Stimulated activated CD4-positive, alpha-beta T cell treated with anti-CD3 and anti-CD28 coated beads, Interleukin-12 subunit alpha, Interleukin-12 subunit beta, amount 100 ng/mL, for 48 hours (primary cell): ENCODE data around the gene ANKS3.

Experiments
- DNase-seq, 3 donors: peaks; one replicate each; pipeline ENCODE4 v3.0.0-alpha.2; 2020; ENCODE audit warnings: low read depth in 2 of 3, low spot score in 1 of 3

Gene ANKS3

DNA sequence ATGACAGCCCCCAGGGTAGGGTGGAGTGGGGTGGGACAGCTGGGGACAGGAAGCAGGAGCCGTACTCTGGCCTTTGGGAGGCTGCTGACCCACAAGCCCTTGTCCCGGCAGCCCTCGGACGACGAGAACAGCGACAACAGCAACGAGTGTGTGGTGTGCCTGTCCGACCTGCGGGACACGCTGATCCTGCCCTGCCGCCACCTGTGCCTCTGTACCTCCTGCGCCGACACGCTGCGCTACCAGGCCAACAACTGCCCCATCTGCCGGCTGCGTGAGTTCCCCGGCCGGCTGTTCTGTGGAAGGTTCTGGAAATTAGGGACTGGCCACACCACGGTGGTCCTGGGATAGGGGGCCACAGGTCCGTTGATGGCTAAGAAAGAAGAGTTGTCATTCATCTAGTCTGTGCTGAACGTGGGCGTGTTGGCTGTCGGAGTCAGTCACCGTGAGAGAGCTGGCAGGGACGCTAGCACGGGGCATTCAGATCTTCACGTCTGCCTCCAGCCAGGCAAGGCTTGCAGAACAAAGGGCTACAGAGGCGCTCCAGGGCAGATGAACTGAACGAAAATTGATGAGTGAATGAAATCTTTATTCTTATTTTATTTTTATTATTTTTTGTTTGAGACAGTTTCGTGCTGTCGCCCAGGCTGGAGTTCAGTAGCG lies 60.6 kb downstream of the ANKS3 start:
- no peak for DNase-seq

DNA sequence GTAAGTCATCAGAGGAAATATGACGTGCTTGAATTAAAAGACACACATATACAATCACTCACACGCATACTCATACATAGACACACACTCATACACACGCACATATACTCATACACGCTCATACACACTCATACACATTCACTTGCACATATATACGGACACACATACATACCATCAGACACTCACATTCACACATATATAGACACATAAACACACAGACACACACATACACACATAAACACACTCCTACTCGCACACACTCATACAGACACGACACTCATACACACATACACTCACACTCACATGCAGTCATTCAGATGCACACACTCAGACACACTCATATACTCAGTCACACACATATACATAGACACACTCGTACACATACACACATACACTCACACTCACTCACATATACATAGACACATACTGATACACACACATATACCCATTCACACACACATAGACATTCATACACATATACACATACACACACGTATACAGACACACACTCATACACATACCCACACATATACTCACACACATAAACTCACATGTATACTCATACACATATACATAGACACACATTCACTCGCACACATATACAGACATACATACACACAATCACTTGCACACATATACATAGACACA lies 65.6 kb downstream of the ANKS3 start:
- no peak for DNase-seq

DNA sequence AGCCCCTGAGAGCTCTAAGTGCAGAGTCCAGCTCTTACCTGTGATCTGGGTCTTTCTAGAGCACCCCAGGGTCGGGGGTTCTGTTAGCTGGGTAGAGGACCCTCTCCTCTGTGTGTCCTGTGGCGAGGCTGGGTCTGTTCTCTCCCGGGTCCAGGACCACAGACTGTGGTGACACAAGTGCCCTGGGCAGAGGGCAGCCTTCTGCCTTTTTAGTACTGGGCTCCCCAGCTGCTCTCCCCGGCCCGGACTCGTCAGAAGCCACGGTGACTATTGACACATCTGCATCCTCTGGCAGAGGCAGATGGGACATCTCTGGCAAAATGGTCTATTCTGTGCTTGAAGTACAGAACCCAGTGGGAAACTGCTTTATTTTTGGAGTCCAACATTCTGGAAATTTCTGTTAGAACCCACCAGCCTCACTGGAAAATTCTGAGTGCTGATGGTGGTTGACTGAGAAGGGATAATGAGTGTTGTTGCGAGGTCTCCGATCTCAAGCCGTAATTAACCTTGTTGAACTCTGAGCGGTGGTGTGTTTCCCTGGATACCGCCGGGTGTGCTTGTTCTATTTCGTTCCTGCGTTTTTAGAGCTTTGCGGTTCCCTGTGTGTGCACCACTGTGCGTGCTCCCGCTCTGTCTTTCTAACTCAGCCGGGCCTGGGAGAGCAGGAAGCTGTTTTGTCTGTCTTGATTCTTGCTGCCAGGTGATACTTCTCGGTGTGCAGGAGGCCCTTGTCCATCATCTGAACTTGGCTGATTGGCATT lies 66.7 kb downstream of the ANKS3 start:
- DNase-seq: no peak

DNA sequence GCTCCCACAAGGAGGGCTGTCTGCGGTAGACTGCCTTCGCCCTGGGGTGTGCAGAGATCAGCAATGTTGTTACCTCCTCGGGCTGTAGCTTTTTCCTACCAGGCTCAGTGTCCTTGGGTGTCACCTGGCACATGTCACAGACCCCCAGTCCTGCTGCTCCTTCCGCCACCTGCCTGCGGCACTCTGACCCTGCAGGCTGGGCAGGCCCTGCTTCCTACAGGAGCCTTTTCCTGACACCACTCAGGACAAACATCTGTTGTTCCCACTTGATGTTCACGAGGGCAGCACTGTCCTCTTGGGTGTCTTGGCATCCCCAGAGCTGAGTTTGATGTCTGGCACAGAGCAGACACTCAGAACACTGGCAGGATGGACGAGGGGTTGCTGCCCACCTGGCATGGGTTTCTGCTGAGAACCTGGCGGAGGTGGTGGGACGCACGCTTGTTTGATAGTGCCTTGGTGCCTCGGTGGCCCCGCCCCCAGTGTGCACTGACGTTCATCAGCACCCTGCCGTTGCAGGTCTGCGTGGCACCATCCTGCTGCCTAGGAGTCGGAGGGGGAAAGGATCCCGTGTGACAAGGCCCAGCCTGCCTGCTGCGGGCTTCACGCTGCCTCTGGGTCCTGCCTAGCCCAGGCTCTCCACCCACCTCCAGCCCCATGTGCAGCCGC lies 67.4 kb downstream of the ANKS3 start:
- DNase-seq: no peak

DNA sequence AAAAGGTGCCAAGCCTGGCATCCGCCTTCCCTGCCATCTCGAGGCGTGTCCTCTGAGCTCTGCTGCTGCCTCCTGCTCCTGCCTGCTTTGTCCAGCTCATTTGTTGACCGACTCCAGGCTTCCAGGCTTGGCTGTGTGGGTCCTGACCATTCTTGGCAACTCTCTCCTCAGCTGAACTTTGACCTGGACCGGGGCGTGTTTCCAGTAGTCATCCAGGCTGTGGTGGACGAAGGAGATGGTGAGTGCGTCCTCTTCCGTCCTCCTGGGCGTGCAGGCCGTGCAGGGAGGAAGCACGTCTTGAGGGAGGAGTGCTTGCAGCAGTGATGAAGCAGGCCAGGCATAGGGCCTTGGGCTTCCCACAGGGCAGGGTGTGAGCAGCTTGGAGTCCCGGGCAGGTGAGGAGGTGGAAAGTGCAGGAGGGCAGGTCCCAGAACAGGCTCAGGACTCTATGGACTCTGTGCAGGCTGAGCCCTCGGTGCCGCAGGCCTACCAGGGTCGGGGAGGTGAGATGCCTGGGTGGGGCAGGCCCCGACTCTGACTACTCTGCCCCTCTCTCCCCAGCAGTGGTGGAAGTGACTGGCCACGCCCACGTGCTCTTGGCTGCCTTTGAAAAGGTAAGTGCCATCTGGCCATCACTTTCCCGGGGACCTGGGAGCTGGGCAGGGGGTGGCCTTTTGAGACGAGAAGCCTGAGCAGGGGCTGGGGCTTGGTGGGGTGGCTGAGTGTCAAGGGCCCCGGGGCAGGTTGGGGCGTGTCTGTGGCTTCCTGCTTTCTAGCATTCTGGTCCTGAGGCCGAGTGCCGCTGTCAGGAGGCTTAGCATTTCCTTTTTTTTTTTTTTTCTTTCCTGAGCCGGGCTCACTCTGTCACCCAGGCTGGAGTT lies 69.3 kb downstream of the ANKS3 start:
- peak in 1 of 3 donors; percentile 36 for DNase-seq

DNA sequence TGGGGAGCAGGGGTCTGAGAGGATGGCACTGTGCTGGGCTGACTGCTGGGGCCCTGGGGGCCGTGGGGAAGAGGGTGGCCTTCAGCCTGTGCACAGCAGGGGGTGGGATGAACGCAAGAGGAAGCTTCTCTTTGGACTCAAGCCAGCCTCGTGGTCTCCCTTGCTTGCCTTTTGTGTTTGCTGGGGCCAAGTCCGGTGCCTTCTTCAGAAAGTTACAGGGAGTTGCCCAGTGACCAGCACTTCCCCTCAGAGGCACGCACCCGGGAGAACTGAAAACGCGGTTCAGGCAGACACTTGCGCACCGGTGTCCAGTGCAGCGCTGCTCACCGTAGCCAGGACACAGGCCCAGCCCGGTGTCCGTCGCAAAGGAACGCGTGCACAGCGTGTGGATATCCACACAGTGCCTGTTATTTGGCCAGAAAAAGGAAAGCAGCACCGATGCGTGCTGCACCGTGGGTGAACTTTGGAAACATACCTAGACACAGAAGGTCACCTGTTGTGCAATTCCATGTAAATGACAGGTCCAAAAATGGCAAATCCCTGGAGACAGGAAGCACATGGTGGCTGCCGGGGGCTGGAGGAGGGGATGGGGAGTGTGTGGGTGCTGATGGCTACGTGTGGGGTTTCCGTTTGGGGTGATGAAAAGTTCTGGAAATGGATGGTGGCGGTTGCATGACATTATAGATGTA lies 70.2 kb downstream of the ANKS3 start:
- no peak for DNase-seq

DNA sequence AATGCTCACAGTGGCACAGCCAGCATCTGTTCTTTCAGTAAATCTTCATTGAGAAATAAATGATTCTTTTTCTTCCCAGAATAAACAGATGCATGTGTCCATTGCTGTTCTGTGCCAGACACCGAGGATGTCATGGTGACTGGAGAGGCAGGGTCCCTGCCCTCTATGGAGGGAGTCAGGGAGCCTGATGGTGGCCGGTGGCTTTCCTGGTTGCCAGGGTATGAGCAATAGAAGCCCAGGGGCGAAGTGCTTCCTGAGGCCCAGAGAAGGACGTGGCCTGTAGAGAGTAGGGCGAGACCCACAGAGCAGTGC lies 70.7 kb downstream of the ANKS3 start:
- DNase-seq: no peak

DNA sequence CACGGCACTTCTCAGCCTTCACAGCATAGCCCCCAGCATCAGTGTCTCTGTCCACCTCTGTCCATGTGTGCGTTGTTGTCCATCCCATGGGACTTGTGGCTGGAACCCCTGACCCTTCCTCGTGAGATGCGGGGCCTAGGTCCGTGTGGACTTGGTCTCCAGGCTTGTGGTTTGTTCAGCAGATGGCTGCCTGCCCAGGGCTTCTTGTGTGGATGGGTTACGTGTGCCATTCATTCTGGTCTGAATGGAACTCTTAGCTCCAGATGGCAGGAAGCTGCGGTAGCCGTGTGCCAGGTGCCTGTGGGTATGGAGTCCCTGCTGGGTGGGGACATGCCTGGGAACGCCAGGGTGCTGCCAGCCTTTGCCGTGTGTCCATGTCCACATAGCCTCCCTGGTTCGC lies 72.4 kb downstream of the ANKS3 start:
- DNase-seq: no peak

DNA sequence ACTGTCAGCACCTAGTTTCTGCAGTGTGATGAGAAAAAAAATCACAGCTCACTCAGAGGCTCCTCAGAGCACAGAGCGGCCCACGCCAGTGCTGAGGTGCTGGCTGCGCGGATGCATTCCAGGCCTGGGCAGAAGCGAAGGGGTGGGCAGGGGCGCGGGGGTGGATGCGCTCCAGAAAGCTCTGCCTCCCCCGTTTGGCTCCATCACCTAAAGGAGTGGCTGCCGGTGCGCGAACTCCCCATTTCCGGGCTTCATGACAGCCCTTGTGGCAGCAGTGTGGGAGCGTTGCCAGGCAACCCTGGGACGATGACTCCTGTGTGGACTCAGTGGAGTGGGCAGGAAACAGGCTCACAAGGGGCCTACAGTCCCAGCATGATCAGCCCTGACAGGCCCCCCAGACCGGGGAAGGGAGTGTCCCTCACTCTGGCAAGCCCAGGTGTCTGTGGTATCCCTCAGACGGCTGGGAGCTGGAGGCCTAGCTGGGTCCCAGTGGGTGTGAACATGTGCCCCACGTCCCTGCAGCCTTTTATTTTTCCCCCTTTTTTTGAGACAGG lies 73.5 kb downstream of the ANKS3 start:
- peak; percentile 52 to 70 (median 59) for DNase-seq

DNA sequence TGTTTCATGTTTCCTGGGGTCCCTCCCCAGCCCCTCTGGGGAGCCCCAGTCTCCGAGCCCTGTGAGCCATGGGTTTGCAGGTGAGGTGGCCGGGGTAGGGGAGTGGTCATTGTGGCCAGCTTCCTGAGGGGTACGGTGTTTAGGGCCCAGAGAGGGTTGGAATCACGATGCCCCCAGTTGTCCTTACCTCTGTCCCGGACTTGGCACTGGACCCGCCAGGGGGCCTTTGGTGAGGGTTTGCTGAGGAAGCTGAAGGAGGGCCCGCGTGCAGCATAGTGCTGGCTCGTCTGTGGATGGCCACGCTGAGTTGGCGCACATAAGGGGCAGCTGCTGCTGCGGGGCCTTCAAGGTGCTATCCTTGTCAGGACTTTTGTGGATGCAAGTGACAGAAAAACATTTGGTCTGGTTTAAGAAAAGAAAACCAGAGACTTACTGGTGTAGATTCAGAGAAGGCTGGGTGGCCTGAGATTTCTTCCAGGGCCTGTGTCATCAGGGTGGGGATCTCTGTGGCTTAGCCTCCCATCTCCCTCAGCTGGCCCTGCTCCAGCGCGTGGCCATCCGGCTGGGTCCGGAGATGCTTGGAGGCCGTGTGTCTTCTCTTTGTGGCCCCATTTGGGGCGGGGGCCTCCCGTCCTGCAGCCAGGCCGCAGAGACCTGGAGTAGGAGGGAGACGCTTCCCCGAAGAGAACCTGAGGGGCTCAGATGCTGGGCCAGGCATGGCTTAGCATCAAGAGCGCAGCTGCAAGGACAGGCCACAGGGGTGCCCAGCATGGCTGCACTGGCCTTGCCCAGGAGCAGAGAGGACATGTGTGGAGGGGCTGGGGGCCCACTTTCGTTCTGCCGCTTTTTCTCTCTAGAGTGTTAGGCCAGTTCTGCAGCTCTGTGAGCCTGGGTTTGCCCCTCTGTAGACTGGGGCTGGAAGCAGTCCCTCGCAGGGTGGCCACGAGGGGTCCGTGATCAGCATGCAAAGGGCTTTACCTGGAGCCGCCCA lies 74.4 kb downstream of the ANKS3 start:
- DNase-seq: no peak

DNA sequence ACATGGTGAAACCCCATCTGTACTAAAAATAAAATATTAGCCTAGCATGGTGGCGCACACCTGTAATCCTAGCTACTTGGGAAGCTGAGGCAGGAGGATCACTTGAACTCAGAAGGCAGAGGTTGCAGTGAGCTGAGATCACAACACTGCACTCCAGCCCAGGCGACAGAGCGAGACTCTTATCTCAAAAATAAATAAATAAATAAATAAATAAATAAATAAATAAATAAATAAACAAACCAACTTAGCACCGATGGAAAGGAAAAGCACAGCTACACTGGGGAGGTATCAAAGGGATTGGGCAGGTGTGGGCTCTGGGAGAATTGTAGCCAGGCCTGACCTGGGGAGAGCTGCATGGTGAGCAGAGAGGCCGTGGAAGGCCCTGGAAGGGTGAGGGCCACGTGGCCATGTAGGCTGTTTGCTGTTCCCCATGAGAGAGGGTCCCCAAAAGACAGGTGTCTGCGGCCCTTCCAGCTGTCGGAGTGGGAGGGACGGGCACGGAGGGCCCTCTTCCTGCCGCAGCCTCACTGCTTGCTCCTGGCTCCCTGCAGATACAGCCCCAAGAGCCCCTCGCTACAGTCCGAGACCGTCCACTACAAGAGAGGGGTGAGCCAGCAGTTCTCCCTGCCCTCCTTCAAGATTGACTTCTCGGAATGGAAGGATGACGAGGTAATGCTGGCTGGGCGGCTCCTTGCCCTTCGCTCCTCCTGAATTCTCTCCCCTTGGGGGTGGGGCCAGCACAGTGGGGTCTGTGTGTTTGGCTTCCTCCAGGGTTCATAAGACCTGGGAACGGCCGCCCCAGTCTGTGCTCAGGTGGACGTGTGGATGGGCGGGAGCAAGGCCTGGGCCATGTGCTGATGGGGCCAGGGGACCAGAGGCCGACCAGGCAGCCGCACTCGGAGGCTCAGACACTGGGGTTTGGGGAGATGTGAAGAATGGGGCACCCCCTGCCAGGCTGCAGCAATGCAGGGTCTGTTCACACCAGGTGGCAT lies 77.1 kb downstream of the ANKS3 start:
- no peak for DNase-seq

DNA sequence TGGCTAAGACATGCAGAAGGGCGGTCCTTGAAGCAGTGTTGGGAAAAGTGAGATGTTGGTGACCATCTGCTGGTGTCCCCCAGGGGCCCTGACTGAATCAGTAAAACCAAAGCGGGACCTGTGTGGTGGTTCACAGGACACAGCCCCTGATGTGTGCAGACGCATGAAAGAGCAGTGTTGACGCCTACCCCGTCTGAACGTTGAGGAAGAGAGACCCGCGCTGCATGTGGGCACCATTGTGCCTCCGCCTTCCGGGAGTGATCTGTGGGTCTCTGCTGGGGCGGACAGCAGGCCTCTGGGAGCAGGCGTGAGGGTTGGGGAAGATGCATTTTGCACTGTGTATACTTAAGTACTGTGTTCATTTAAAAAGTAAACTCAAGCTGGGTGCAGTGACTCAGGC lies 77.8 kb downstream of the ANKS3 start:
- DNase-seq: no peak

DNA sequence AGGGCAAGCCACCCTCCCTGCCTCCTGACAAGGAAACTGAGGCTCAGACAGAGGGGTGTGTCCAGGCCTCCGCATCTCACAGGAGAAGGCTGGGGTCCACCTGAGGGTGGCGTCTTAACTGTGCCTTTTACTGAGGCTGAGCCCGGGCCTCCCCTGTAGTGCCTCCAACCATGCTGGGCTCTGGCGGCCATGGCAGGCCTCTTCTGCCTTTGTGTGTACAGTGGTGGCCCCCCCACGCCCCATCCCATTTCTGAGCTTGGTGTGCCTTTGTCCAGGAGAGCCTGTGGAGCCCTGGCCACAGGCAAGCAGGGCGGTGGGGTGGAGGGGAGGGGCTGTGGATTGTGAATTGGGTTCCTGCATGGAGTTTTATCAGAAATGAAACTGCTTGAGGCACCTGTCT lies 78.3 kb downstream of the ANKS3 start:
- no peak for DNase-seq

DNA sequence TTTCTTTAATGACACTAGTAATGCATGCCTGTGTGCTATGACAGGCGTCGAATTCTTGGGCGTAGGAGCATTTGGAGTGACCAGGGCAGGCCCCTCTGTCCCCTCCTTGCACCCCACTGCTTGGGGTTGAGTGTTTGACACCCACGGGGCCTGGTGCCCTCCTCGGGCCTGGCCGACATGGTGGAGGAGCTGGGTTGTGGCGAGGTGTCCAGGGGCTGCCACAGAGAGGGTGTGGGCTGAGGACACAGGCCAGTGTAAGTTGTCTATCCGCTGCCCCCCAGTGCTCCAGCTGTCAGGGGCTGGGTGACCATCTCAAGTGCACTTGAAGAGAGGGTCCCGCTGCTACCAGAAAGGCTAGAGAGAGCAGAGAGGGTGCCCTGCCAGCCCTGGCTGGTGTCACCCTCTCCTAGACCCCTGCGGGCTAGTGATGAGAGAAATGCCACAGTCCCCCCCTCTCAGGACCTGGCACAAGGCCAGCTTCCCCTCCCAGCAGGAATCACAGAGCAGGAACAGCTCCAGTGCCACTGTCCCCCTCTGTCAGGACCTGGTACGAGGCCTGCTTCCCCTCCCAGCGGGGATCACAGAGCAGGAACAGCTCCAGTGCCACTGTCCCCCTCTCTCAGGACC lies 79.0 kb downstream of the ANKS3 start:
- no peak for DNase-seq

DNA sequence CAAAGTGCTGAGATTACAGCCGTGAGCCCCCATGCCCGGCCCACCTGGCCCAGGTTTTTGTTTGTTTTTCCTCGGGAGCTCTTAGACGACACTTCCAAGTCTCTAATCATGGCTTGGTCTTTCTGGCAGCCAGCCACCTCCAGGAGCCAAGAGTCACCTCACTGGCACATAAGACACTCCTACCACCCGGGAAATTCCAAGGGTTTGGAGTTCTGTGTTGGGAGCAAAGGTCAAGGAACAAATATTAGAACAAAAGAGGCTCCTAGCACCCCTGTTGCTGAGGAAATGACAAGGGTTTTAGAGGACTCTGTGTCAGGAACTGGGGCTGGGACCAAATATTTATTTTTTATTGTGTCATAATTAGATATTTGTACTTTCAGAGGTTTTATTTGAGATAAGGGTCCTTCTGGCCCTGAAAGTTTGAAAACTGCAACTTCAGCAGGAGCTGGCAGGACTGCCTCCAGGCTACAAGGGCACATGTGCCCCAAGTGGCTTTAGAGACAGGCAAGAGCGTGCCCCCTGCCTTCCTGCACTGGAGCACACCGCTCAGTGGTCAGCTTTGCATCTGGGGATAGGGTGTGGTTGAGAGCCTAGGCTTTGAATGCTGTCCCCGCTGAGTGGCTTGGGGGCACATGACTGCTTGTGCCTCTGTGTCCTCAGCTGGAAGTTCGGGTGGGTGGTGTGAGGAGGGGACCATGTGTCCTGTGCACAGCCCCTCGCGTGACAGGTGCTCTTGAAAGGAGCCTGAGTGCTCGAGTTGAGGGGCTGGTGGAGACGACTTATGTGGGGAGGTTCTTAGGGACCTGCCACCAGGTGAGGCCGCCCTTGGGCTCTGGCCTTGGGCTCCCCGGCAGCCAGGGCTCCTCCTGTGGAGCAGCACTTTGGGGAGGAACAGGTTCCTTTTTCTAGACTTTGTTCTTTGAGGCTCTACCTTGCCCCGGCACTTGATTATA lies 79.8 kb downstream of the ANKS3 start:
- no peak for DNase-seq

DNA sequence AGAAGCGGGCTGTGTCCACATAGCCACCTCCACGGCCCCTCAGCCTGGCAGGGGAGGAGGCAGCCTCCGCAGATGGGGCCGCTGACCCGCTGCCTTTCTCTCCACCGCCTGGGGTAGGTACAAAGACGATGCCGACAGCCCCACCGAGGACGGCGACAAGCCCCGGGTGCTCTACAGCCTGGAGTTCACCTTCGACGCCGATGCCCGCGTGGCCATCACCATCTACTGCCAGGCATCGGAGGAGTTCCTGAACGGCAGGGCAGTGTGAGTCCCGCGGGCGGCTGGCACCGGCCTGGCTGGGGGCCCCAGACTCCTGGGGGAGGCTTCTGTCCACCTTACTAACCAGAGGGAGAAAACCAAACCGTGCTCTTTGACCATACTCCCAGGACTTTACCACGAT lies 81.5 kb downstream of the ANKS3 start:
- DNase-seq: no peak
